GM19351 (cell line): ENCODE data around the gene BDKRB1.
"Not testable (repeated sequence)": the region's sequence is repeated elsewhere in the genome, so short reads cannot be mapped to it uniquely, and the experiment has no call there.

Source experiments
- ATAC-seq: cut with Tn5 transposase; IDR thresholded peaks from one replicate; pipeline ENCODE4 v1.9.1; 2021; ENCODE audit warnings: mild to moderate bottlenecking, moderate library complexity; ENCODE audit not compliant: unreplicated experiment

Gene BDKRB1

DNA sequence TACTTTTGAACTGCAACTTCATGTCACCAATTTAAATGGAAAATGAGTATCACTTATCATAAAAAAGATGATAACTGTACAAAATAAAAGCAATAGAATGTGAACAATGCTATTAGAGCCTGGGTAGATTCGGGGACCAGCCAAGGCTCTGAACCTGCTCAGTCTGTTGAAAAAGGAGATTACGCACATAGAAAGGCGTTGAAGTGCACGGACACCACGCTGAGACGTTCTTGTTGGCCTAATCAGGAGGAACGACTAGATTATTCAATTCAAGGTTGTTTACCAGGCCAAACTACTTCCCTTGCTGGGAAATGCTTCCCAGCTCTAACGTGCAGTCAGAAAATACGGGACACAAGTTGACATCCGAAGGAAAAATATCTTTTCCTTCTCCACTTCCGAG lies 23.5 kb upstream of the BDKRB1 start:
- ATAC-seq = no peak

DNA sequence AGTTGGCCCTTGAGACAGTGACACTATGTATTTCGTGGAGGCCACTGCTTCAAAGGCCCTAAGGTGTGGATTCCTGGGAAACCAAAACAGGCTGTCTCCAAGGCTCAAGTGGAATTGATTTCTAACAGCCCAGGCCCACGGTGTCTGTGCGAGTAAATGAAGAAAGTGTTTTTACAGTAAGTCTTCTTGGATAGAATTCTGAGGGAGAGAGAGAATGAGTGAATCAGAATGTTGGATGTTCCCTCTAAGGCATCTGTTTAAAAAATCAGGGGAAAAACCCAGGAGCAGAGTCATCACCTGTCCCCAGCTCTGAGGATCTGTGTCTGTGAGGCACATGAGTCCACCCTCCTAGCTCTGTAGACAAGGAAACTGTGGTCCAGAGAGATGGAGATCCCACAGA lies 22.3 kb upstream of the BDKRB1 start:
- ATAC-seq = no peak

DNA sequence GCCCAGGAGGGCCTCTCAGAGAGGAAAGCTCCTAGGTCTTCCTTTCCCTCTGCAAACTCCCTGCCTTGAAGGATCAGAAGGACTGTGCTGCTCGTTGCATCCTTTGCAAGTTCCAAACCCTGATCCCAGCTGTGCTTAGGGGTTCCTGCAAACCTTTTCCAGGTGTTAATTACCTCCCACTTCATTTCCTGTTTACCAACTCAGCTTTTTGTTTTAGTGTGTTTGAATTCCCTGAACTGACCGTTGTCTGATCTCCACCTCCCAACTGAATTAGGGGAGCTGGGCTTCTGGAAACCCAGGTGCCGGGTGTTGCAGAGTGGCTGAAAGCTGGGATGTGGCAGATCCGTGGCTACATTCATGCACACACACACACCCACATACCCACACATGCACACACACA lies 20.6 kb upstream of the BDKRB1 start:
- no peak for ATAC-seq

DNA sequence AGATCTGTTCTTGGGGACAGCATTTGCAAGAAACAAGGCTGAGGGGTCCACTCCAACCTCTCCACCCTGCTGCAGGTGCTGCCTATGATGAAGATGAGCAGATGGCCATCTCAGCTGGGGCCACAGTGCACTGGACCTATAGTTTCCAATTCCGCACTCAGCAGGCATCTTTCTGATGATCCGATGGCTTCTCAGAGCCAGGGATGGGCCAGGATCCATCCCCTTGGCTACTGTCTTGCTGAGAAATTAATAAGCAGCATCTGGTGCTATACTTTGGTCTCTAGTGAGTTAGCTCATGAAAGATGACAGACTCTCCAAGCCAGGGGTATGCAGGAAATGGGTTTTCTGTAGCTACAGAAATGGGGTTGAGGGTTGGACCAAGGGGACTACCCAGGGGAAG lies 18.4 kb upstream of the BDKRB1 start:
- ATAC-seq = no peak

DNA sequence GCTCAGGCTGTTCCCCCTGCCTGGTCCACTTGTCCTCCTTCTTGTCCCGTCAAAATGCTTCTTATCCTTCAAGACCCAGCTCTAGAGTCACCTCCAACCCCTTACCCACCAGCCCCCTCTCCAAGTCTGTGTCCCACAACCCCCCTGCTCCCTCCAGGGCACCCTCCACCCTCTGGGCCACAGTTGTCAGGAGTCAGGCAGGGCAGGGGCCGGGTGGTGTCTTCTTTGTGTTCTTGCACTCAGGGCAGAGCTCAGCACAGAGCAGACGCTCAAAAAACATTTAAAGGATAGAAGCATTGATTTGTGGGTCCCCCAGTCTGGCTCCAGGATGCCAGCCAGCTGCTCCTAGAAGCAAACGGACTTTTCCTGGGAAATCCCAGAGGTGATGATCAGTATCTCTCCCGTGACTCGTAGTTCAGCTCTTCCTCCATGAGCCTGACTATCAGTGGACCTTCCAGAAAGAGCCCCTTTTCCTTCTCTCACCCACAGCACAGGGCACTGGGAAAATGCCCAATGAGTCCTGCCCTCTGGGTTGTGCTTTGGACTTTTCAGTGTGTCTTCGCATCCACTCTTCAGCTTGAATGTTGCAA lies 17.2 kb upstream of the BDKRB1 start:
- no peak for ATAC-seq

DNA sequence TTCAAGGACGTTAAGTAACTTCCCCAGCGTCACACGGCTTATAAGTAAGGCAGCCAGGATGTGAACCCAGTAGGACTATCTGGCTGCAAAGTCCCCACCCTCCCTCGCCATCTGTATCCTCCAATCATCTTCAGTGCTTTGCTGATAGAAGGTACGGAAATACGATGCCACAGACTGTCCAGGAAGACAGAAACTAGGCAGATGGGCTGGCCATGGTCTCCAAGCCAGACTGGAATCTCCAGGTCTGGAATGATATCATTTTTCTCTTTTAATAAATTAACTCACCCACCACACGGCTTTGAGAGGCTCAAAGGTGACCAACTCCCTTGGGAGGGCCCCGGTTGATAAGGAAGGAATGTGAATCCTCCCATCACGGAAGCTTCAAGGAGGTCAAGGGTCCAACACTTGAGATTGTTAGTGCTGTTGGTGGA lies 16.3 kb upstream of the BDKRB1 start:
- no peak for ATAC-seq

DNA sequence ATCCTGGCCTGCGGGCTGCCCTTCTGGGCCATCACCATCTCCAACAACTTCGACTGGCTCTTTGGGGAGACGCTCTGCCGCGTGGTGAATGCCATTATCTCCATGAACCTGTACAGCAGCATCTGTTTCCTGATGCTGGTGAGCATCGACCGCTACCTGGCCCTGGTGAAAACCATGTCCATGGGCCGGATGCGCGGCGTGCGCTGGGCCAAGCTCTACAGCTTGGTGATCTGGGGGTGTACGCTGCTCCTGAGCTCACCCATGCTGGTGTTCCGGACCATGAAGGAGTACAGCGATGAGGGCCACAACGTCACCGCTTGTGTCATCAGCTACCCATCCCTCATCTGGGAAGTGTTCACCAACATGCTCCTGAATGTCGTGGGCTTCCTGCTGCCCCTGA lies 15.4 kb upstream of the BDKRB1 start:
- ATAC-seq = no peak

DNA sequence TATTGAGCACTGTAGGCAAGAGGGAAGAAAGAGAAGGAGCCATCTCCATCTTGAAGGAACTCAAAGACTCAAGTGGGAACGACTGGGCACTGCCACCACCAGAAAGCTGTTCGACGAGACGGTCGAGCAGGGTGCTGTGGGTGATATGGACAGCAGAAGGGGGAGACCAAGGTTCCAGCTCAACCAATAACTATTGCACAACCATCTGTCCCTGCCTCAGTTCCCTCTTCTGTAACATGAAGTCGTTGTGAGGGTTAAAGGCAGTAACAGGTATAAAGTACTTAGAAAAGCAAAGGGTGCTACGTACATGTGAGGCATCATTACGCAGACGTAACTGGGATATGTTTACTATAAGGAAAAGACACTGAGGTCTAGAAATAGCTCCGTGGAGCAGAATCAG lies 13.9 kb upstream of the BDKRB1 start:
- ATAC-seq = no peak

DNA sequence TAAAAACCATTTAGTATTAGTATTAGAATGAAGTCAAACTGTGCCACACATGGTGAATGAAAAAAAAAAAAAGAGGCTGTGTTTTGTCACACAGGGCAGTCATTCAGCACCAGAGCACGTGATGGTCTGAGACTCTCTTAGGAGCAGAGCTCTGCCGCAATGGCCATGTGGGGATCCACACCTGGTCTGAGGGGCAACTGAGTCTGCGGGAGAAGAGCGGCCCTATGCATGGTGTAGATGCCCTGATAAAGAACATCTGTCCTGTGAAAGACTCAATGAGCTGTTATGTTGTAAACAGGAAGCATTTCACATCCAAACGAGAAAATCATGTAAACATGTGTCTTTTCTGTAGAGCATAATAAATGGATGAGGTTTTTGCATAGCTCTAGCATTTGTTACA lies 12.2 kb upstream of the BDKRB1 start:
- ATAC-seq = no peak

DNA sequence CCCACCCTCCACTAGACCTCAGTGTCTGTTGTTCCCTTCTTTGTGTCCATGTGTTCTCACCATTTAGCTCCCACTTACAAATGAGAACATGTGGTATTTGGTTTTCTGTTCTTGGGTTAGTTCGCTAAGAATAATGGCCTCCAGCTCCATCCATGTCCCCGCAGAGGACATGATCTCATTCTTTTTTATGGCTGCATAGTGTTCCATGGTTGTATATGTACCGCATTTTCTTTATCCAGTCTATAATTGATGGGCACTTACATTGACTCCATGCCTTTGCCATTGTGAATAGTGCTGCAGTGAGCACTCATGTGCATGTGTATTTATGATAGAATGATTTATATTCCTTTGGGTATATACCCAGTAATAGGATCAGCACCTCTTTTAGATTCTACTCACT lies 10.9 kb upstream of the BDKRB1 start:
- not testable (repeated sequence) for ATAC-seq

DNA sequence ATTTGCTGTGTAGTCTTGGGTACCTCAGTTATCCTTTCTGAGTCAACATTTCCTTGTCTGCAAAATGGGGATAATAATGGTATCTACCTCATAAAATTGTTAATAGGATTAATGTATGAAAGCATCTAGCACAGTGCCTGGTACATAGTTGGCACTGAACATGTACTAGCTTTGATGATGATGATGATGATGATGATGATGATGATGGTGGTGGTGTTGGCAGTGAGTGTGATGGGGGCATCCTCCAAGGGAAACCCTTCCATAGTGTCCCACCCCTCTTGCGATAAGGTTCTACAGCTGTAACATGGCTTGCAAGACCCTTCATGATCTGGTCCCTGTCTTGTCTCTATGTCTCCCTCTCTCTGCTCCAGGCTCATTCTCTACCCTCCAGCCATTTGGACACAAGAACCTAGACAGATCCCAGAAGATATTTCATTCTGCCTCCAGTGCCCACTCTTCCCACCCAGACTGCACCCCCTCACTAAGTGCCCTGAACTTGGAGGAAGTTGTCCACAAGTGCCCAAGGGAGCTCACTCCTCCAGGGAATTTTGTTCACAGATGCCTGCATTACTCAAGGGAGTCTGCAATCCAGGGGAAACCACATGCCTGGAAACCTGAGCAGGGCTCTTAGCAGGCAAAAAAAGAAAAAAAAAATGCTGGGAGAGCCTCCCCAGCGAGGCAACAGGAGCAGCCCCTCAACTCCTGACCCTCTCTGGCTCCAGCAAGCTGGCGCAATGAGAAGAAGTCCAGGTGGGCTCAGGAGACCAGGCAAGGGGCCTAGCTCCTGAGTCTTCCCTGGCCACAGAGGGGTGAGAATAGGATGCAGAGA lies 10.1 kb upstream of the BDKRB1 start:
- no peak for ATAC-seq

DNA sequence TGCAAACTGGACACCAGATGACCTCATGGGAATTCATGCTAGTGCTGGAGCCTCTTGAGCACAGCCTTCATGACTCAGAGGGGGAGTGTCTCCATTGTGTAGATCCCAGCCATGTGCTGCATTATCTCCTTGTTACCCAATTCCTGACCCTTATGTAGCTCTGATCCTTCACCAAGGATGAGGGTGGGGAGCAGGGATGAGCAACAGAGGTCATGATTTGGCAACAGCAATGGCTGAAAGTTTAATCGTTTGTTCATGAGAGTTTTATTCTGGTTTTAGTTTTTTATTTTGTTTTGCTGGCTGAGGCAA lies 9.5 kb upstream of the BDKRB1 start:
- no peak for ATAC-seq

DNA sequence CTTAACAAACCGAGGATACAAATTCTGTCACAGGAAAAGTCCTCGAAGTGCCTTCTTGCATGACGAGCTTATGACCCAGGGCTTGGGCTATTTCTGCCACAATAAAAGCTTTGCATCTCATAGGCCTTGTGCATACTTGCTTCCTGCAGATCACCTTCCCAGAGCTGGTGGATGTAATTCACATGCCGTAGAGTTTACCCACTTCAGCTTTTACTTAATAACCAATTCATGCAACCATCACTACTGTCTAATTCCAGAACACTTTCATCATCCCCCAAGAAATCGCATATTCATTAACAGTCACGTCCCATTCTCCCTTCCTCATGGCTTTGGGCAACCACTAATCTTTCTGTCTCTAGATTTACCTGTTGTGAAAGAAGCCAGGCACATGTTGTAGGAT lies 9.0 kb upstream of the BDKRB1 start:
- no peak for ATAC-seq

DNA sequence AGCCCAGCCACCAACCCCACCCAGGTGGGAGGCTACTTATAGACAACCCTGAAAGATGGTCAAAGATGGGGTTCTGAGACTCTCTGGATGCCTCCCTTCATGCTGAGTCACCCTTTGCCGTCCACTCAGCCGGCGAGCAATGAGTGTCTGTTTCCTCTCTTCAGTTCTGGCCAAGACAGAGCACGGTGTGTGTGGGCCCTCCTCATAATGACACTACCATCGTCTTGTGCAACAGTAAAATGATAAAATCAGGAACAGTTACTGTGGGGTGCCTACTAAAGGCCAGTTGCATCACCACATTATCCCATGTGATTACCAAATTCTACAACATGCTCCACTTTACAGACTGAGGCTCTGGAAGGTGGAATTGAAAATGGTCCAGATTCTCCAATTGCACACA lies 7.0 kb upstream of the BDKRB1 start:
- ATAC-seq = no peak

DNA sequence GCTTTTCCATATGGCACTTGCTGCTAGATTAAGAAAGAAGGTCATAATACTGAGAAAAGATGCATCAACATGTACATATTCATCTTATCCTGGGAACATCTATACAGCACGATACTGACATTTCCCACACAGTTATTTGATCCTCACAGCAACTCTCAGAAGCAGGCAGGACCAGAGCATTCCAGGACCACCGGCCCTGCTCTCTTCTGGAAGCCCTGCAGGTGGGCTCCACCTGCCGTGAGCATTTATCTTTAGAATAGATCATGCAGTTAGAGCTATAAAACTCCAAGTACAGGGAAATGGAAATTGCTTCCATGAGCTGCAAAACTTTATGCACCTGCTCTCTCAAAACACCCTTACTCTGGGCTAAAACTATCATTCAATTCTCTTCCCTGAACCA lies 5.5 kb upstream of the BDKRB1 start:
- no peak for ATAC-seq

DNA sequence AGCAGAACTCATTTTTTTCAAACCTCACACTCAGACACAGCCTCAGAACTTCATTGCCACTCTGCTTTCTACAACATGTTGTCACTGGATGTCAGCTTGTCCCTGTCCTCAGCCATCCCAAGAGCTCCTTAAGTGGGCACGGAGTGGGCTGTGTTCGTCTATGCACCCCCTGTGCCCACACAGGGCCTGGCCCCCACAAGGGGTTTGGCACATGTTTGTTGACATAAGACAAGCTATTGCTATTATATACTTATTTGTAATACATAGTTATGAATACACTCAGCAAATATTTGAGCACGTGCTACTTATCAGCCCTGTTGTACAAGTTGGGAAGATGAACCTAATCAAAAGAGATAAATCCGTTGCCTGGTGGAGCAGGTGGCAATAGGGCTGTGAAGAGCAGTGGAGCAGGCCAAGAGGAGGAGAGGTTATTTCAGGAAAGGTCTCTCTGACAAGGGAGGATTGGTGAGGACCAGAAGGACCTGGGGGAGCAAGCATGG lies 4.3 kb upstream of the BDKRB1 start:
- no peak for ATAC-seq

DNA sequence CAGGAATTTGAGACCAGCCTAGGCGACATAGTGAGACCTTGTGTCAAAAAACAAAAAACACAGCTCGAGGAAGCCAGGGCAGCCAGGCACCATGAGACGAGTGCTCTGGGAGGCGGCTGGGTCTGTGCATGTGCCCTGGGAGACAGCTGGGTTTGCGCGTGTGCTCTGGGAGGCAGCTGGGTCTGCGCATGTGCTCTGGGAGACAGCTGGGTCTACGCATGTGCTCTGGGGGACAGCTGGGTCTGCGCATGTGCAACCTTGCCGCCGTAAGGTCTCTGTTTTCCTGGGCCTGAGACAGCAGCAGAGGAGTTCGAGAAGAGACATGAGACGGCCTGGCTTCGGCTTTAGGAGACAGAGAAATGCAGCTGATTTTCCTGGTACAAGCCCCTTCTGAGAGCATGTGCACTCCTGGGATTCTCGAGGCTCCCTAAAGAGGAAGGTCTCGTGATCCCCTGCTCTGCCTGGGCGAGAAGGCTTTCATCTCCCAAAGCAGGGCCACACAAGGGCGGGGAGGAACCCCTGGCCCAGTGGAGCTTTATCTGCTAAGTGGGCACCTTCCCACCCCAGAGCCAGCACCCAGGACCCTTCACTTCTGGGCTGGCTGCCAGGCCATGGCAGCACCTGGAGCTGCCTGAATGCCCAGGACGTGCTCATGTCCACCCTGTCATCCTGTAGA lies 3.5 kb upstream of the BDKRB1 start:
- no peak for ATAC-seq

DNA sequence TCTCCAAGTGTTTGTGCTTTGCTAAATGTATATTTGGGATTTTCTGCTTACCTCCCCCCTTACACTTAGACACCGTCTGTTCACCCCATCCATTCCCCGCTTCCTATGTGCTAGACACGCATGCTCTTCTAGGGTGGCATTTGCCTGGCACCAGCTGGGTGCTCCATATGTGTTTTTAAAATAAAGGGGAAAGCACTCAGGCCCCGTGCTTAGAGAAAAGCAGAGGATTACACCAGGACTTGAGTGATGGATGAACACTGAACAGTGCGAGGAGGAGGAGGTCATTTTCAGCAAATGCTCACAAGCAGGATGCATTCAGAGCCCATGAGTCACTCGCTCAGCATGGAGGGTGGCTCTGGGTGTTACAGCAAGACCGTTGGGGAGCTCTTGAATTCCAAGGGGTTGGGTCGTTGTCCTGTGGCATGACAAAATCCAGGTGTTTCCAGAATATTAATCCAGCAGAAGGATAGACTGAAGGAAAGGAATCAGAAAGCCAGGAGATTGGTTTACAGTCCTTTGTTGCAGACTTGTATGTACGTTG lies 2.9 kb upstream of the BDKRB1 start:
- ATAC-seq = no peak

DNA sequence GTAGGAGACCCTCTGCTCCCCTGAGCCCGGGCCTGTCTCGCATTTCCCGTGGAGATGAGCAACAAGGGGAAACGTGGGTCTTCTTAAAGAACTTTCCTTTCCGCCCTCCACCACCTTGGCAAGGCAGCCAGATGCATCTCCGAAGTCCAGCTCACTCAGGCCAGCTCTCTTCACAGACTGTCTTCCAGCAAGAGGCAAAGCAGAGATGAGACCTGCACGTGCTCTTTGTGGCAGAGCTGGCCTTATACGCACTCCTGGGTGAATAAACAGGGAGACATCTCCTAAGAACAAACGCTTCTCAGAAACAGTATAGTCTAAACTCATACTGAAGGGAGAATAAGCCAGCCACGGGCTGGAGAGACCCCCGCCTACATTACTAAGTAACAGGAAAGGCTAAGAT lies 1.3 kb upstream of the BDKRB1 start:
- ATAC-seq = no peak

DNA sequence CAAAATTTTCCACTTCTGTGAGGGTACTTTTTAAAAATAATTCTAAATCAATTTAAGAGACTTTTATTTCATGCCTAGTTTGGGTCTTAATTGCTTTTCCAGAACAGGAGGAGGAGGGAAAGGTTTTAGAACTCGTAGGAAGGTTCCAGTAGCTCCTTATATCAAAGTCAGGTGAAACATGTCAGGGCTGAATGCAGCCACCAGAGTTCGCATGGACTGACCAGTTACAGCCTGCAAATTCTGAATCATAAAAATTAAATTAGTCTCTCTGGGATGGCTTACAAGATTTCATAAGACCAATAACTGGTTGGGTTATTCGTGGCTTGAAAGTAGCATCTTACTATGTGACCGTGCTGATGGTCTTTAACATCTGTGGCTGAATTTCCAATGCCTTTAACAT lies 397 bp downstream of the BDKRB1 start:
- ATAC-seq = no peak

DNA sequence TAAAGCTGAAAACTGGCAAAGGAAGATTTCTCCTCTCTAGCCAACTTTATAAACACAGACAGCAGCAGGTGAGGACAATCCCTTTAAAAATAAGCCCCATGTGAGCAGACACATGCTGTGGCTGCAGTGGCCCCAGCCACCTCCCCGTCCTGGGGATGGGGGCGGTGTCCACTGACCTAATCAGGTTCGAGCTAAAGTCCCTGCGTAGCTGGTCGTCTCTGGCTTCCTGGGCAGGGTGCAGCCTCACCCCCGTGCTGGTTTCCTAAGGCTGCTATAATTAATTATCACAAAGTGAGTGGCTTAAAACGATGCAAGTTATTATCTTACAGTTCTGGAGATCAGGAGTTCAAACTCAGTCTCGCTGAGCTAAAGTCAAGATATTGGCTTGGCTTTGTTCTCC lies 1.0 kb downstream of the BDKRB1 start:
- no peak for ATAC-seq

DNA sequence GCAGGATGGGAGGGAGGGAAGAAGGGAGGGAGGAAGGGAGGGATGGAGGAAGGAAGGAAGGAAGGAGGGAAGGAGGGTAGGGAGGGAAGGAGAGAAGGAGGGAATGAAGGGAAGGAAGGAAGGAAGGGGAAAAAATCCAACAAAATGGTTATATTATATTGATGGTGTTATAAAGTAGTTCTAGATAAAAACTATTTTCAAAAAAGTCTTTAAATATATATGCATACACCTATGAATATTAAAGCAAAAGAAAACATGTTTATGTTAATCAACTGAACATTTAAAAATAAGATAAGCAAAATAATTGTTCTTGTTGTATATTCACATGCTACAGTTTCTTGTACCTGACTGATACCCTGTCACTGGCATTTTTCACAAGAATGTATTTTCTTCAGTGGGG lies 1.9 kb downstream of the BDKRB1 start:
- no peak for ATAC-seq
